Panc1 (cell line): ENCODE results near the gene LSM10. TPM values are rescaled to one million over a fixed set of nuclear protein-coding genes. Genes with fewer than 3 reads are reported as not detected.

Experiments used
- ATAC-seq: fragments of 200-7000 bp; cut with Tn5 transposase; 2 replicates; pipeline ENCODE4 v1.9.1; 2020; ENCODE audit warnings: mild to moderate bottlenecking, moderate library complexity
- BruUV-seq: library from RNA; stranded (reverse); fragments of 400-500 nt; replicated peaks from 2 replicates; lab custom pipeline; 2021; lab: Mats Ljungman, UMichigan
- CTCF ChIA-PET: fragments of 300-600 bp; sonication (Branson Sonifier 250); formaldehyde crosslinking; loops from one replicate; lab custom pipeline; 2022; ENCODE audit warnings: antibody characterized with exemption; lab: Charles Lee
- POLR2A ChIA-PET: fragments of 300-600 bp; sonication (Branson Sonifier 250); formaldehyde crosslinking; loops from one replicate; lab custom pipeline; 2022; ENCODE audit warnings: antibody characterized with exemption; lab: Charles Lee
- DNase-seq: peaks from one replicate; pipeline ENCODE4 v3.0.0-alpha.2; 2010; ENCODE audit warnings: low read depth, low spot score
- H3K27ac ChIP-seq: 2 replicates; pipeline ENCODE4 v1.5.1; 2011; ENCODE audit warnings: mild to moderate bottlenecking, low read length, inconsistent platforms
- H3K27me3 ChIP-seq: fragments of 200-500 bp; sonication (Bioruptor generic); 2 replicates; pipeline ENCODE4 v1.6.0; 2014; ENCODE audit warnings: low read length, inconsistent platforms; ENCODE audit not compliant: control insufficient read depth, insufficient read depth
- H3K36me3 ChIP-seq: fragments of 200-500 bp; sonication (Bioruptor generic); 2 replicates; pipeline ENCODE4 v1.5.1; 2014; ENCODE audit warnings: inconsistent platforms, mild to moderate bottlenecking, low read length, moderate library complexity; ENCODE audit not compliant: control insufficient read depth, insufficient read depth
- H3K4me1 ChIP-seq: 2 replicates; pipeline ENCODE4 v1.5.1; 2011; ENCODE audit warnings: inconsistent platforms, mild to moderate bottlenecking, low read length, moderate library complexity; ENCODE audit not compliant: control insufficient read depth, insufficient read depth
- H3K4me3 ChIP-seq, 2 experiments: 2 replicates each; pipeline ENCODE4 v1.5.1; 2011 to 2012; ENCODE audit warnings: low read depth in 2 of 2, low read length in 2 of 2, mild to moderate bottlenecking in 2 of 2, inconsistent platforms in 1 of 2, moderate library complexity in 1 of 2
- H3K9me3 ChIP-seq: fragments of 200-500 bp; sonication (Bioruptor generic); 2 replicates; pipeline ENCODE4 v1.5.1; 2014; ENCODE audit warnings: low read depth, mild to moderate bottlenecking, inconsistent platforms, low read length, moderate library complexity; ENCODE audit not compliant: control insufficient read depth, insufficient read depth
- POLR2AphosphoS5 ChIP-seq: IDR thresholded peaks from 2 replicates; pipeline ENCODE4 v1.6.1; 2012; ENCODE audit warnings: mild to moderate bottlenecking, low read depth, low read length, moderate library complexity
- SIN3A ChIP-seq: IDR thresholded peaks from 2 replicates; pipeline ENCODE4 v1.6.1; 2012; ENCODE audit warnings: low read depth, mild to moderate bottlenecking, low read length, moderate library complexity, borderline replicate concordance; ENCODE audit not compliant: insufficient read depth
- TCF7L2 ChIP-seq: IDR thresholded peaks from 2 replicates; pipeline ENCODE4 v1.6.1; 2011; ENCODE audit warnings: mild to moderate bottlenecking, low read depth, low read length, inconsistent platforms
- in situ Hi-C: cut with HindIII; loops from 2 replicates; pipeline ENCODE4 v1.10.0; 2016; ENCODE audit warnings: low sequenced_read_pairs, low pct_unique_long_range_greater_than_20kb
- intact Hi-C: fragments of 100-400 bp; cut with micrococcal nuclease; formaldehyde crosslinking; loops from one replicate; pipeline ENCODE4 v1.10.0; 2022; ENCODE audit not compliant: unreplicated experiment
- total RNA-seq: library from RNA; stranded (reverse); gene quantifications from one replicate; pipeline ENCODE4 v1.2.1, GENCODE V29; 2021; ENCODE audit not compliant: unreplicated experiment
- TF ChIP-seq, protein P1 (sequence below): fragments of 450-650 bp; IDR thresholded peaks from 2 replicates; pipeline ENCODE4 v1.5.1; 2017; ENCODE audit warnings: mild to moderate bottlenecking
- TF ChIP-seq, protein P2 (sequence below), 2 experiments: IDR thresholded peaks; 2 replicates each; pipeline ENCODE4 v1.6.1; 2011 to 2012; ENCODE audit warnings: low read depth in 2 of 2, control low read depth in 1 of 2, low read length in 1 of 2, mild to moderate bottlenecking in 1 of 2, moderate library complexity in 1 of 2; ENCODE audit not compliant: insufficient read depth in 1 of 2

The LSM10 gene
- total RNA-seq, 1 experiment from 2014 or later, result 53.7 TPM

- Histone ChIP-seq H3K27ac (no peak overlapping the region), H3K27me3 (no peaks in the 10 kb centered on the region), H3K36me3 (no peaks in the 10 kb centered on the region), H3K4me1 (peaks cover 16% of the 10 kb centered on the region), H3K4me3 (no peak overlapping the region), H3K9me3 (no peaks in the 10 kb centered on the region)
- ChIA-PET CTCF (no interaction called here), POLR2A (no interaction called here)
- in situ Hi-C loops, result no loop called here
- DNase-seq (no peak), ATAC-seq (no peak)
- no TSS peak for BruUV-seq
- intact Hi-C loops, result no loop called here
- TF ChIP-seq, protein P1, sequence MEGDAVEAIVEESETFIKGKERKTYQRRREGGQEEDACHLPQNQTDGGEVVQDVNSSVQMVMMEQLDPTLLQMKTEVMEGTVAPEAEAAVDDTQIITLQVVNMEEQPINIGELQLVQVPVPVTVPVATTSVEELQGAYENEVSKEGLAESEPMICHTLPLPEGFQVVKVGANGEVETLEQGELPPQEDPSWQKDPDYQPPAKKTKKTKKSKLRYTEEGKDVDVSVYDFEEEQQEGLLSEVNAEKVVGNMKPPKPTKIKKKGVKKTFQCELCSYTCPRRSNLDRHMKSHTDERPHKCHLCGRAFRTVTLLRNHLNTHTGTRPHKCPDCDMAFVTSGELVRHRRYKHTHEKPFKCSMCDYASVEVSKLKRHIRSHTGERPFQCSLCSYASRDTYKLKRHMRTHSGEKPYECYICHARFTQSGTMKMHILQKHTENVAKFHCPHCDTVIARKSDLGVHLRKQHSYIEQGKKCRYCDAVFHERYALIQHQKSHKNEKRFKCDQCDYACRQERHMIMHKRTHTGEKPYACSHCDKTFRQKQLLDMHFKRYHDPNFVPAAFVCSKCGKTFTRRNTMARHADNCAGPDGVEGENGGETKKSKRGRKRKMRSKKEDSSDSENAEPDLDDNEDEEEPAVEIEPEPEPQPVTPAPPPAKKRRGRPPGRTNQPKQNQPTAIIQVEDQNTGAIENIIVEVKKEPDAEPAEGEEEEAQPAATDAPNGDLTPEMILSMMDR, result no peak
- no peak for TF ChIP-seq TCF7L2
- TF ChIP-seq POLR2AphosphoS5, result no peak
- TF ChIP-seq, protein P2, sequence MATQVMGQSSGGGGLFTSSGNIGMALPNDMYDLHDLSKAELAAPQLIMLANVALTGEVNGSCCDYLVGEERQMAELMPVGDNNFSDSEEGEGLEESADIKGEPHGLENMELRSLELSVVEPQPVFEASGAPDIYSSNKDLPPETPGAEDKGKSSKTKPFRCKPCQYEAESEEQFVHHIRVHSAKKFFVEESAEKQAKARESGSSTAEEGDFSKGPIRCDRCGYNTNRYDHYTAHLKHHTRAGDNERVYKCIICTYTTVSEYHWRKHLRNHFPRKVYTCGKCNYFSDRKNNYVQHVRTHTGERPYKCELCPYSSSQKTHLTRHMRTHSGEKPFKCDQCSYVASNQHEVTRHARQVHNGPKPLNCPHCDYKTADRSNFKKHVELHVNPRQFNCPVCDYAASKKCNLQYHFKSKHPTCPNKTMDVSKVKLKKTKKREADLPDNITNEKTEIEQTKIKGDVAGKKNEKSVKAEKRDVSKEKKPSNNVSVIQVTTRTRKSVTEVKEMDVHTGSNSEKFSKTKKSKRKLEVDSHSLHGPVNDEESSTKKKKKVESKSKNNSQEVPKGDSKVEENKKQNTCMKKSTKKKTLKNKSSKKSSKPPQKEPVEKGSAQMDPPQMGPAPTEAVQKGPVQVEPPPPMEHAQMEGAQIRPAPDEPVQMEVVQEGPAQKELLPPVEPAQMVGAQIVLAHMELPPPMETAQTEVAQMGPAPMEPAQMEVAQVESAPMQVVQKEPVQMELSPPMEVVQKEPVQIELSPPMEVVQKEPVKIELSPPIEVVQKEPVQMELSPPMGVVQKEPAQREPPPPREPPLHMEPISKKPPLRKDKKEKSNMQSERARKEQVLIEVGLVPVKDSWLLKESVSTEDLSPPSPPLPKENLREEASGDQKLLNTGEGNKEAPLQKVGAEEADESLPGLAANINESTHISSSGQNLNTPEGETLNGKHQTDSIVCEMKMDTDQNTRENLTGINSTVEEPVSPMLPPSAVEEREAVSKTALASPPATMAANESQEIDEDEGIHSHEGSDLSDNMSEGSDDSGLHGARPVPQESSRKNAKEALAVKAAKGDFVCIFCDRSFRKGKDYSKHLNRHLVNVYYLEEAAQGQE (IDR thresholded peaks at IDR 0.05; ENCODE audit: insufficient read depth in 1 of 2, low read depth in 2 of 2, low read length in 1 of 2), result no peak
- TF ChIP-seq SIN3A, result no peak
Observed at GRCh38 chr1:36365381-36365780, 32.3 kb downstream of the LSM10 start.

DNA sequence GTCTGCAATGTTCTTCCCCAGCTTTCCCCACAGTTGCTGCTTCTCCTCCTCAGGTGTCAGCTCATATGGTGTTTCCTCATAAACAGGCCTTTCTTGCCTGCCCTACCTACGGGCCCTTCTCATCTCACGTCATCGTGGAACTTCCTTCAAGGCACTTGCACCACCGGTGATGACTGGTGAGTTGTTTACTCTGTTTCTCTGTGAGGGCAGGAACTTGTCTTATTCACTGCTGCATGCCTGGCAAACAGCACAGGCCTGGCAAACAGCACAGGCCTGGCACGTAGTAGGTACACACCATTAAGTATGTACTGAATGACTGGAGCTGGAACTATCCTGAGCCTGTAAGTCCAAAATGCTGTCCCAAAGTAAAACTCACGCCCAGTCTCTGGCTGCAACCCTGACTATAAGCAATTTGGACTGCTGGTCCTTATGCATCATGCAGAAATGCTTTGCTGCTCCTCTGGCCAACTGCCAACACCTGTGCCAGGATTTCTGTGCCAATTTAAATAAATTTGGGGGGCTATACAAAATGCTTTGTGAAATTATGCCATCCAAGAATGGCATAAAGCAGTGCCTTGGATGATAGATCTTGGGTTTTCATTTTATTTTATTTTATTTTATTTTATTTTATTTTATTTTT, 37.7 kb downstream of the LSM10 start:
- intact Hi-C loops (no loop called here), in situ Hi-C loops (no loop called here)
- TF ChIP-seq TCF7L2, result no peak
- TF ChIP-seq, protein P2 (IDR thresholded peaks at IDR 0.05; ENCODE audit: insufficient read depth in 1 of 2, low read depth in 2 of 2, low read length in 1 of 2), result no peak
- no peak for TF ChIP-seq SIN3A
- no peak for TF ChIP-seq POLR2AphosphoS5
- TF ChIP-seq, protein P1, result no peak
- ATAC-seq (no peak), DNase-seq (no peak)
- H3K4me1 ChIP-seq, result no peaks in the 10 kb centered on the region
- ChIA-PET CTCF (no interaction called here), POLR2A (interaction anchor here (1.0 kb wide), 1 partner anchor 13 kb away, joined by 3 read pairs; no protein-coding TSS in a partner anchor)
- peaks cover 7% of the 10 kb centered on the region for H3K36me3 ChIP-seq
- no peaks in the 10 kb centered on the region for H3K9me3 ChIP-seq
- H3K4me3 ChIP-seq, result no peak overlapping the region
- no peak overlapping the region for H3K27ac ChIP-seq
- no TSS peak for BruUV-seq
- H3K27me3 ChIP-seq, result no peaks in the 10 kb centered on the region
